ENCODE results near the gene KPNA3.
"Not testable (repeated sequence)": the region's sequence is repeated elsewhere in the genome, so short reads cannot be mapped to it uniquely, and the experiment has no call there.

Gene KPNA3

GRCh38 chr13:49814551-49815270, 22.2 kb upstream of the KPNA3 start:
- Histone ChIP-seq H3K9ac (ENCODE audit: insufficient read length) (no peak overlapping the region), H3K4me3 (no peak overlapping the region), H3K27ac (no peak overlapping the region), H3K9me3 (ENCODE audit: low read depth, low read length) (no peaks in the 10 kb centered on the region), H3K36me3 (ENCODE audit: insufficient read depth, low read length) (no peaks in the 10 kb centered on the region)
- TF ChIP-seq POLR2AphosphoS5 (IDR thresholded peaks at IDR 0.05; ENCODE audit: borderline replicate concordance, low read depth, low read length) (no peak), EZH2 (IDR thresholded peaks at IDR 0.05) (no peak), FOXP2 (optimal IDR thresholded peaks at IDR 0.05; ENCODE audit: control extremely low read depth, extremely low read length, insufficient read depth) (no peak)
- DNase-seq (ENCODE audit: low read depth, low spot score): no peak

- Histone ChIP-seq H3K9ac (ENCODE audit: insufficient read length) (no peak overlapping the region), H3K9me3 (ENCODE audit: low read depth, low read length) (no peaks in the 10 kb centered on the region), H3K27ac (no peak overlapping the region), H3K36me3 (ENCODE audit: insufficient read depth, low read length) (no peaks in the 10 kb centered on the region), H3K4me3 (no peak overlapping the region)
- TF ChIP-seq POLR2AphosphoS5 (IDR thresholded peaks at IDR 0.05; ENCODE audit: borderline replicate concordance, low read depth, low read length) (no peak), FOXP2 (optimal IDR thresholded peaks at IDR 0.05; ENCODE audit: control extremely low read depth, extremely low read length, insufficient read depth) (no peak), EZH2 (IDR thresholded peaks at IDR 0.05) (no peak)
- no peak for DNase-seq (ENCODE audit: low read depth, low spot score)
Observed at GRCh38 chr13:49812812-49813211, 20.3 kb upstream of the KPNA3 start.

- Histone ChIP-seq H3K27ac (no peak overlapping the region), H3K36me3 (ENCODE audit: insufficient read depth, low read length) (no peaks in the 10 kb centered on the region), H3K4me3 (no peak overlapping the region), H3K9ac (ENCODE audit: insufficient read length) (no peak overlapping the region), H3K9me3 (ENCODE audit: low read depth, low read length) (no peaks in the 10 kb centered on the region)
- no peak for TF ChIP-seq FOXP2 (optimal IDR thresholded peaks at IDR 0.05; ENCODE audit: control extremely low read depth, extremely low read length, insufficient read depth)
- no peak for TF ChIP-seq EZH2 (IDR thresholded peaks at IDR 0.05)
- no peak for TF ChIP-seq POLR2AphosphoS5 (IDR thresholded peaks at IDR 0.05; ENCODE audit: borderline replicate concordance, low read depth, low read length)
- no peak for DNase-seq (ENCODE audit: low read depth, low spot score)
Observed at GRCh38 chr13:49811527-49811908, 19.0 kb upstream of the KPNA3 start.

- H3K9me3 ChIP-seq (ENCODE audit: low read depth, low read length): no peaks in the 10 kb centered on the region
- no peak for DNase-seq (ENCODE audit: low read depth, low spot score)
- TF ChIP-seq POLR2AphosphoS5 (IDR thresholded peaks at IDR 0.05; ENCODE audit: borderline replicate concordance, low read depth, low read length) (no peak), FOXP2 (optimal IDR thresholded peaks at IDR 0.05; ENCODE audit: control extremely low read depth, extremely low read length, insufficient read depth) (no peak), EZH2 (IDR thresholded peaks at IDR 0.05) (no peak)
- no peaks in the 10 kb centered on the region for H3K36me3 ChIP-seq (ENCODE audit: insufficient read depth, low read length)
- no peak overlapping the region for H3K9ac ChIP-seq (ENCODE audit: insufficient read length)
- no peak overlapping the region for H3K27ac ChIP-seq
- H3K4me3 ChIP-seq: no peak overlapping the region
Observed at GRCh38 chr13:49810567-49811526, 18.4 kb upstream of the KPNA3 start.

DNA sequence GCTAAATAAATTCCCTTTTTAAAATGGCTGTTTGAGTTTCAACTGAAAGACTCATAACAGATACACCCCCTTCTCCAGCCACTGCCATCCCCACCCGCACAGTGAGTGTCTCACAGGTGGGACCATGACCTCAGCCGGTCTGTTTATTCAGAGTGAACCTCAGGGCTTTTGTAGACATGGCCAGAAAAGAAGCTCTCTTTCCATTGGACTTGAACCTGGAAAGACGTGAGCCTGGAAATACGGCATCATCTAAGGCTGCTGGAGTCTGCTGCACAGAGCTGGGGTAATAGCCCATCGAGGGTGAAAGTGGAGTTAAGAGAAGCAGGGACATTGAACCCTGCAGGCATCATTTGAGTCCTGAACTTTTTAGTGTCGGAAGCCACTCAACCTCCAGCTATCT, 15.2 kb upstream of the KPNA3 start:
- TF ChIP-seq FOXP2 (optimal IDR thresholded peaks at IDR 0.05; ENCODE audit: control extremely low read depth, extremely low read length, insufficient read depth): no peak
- no peak for TF ChIP-seq POLR2AphosphoS5 (IDR thresholded peaks at IDR 0.05; ENCODE audit: borderline replicate concordance, low read depth, low read length)
- no peak for TF ChIP-seq EZH2 (IDR thresholded peaks at IDR 0.05)
- H3K27ac ChIP-seq: no peak overlapping the region
- no peak for DNase-seq (ENCODE audit: low read depth, low spot score)
- H3K9me3 ChIP-seq (ENCODE audit: low read depth, low read length): no peaks in the 10 kb centered on the region
- H3K9ac ChIP-seq (ENCODE audit: insufficient read length): no peak overlapping the region
- no peak overlapping the region for H3K4me3 ChIP-seq
- no peaks in the 10 kb centered on the region for H3K36me3 ChIP-seq (ENCODE audit: insufficient read depth, low read length)

DNA sequence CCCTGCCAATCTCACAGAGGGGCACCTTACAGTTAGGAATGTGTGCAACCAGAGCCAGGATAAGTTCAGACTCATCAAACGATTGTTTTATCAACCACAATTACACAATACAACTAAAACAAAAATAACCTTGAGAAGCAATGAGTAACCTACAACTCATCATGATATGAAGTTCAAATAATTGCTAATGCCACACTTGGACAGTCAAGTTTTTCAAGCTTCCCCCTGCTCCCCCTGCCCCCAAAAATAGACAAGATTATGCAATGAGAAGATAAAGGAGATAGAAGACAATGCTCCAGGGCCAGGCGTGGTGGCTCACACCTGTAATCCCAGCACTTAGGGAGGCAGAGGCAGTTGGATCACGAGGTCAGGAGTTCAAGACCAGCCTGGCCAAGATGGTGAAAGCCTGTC, 13.6 kb upstream of the KPNA3 start:
- no peak overlapping the region for H3K27ac ChIP-seq
- TF ChIP-seq EZH2 (IDR thresholded peaks at IDR 0.05): no peak
- no peak for TF ChIP-seq POLR2AphosphoS5 (IDR thresholded peaks at IDR 0.05; ENCODE audit: borderline replicate concordance, low read depth, low read length)
- no peak for TF ChIP-seq FOXP2 (optimal IDR thresholded peaks at IDR 0.05; ENCODE audit: control extremely low read depth, extremely low read length, insufficient read depth)
- no peak for DNase-seq (ENCODE audit: low read depth, low spot score)
- H3K4me3 ChIP-seq: no peak overlapping the region
- no peaks in the 10 kb centered on the region for H3K9me3 ChIP-seq (ENCODE audit: low read depth, low read length)
- no peak overlapping the region for H3K9ac ChIP-seq (ENCODE audit: insufficient read length)
- H3K36me3 ChIP-seq (ENCODE audit: insufficient read depth, low read length): no peaks in the 10 kb centered on the region

- DNase-seq (ENCODE audit: low read depth, low spot score): not testable (repeated sequence)
Observed at GRCh38 chr13:49803047-49803446, 10.6 kb upstream of the KPNA3 start.

DNA sequence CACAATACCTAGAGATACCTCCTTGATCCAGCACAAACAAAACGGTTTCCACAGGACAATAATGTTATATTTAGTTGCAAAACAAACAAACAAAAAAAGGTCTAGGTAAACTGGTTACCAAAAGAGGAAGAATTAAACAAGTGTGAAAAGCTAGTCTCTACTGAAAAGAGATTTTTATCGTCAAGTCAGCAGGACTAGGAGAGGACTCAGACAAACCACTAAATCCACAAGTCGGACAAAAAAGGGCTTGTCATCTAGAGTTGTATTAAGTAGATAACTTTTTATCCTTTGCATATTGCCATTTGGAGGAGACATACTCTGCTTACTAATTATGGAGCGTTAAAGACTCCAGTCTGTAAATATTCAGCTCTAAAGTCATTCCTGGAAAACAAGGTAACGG, 9.9 kb upstream of the KPNA3 start:
- no peaks in the 10 kb centered on the region for H3K9me3 ChIP-seq (ENCODE audit: low read depth, low read length)
- H3K9ac ChIP-seq (ENCODE audit: insufficient read length): no peak overlapping the region
- no peak overlapping the region for H3K4me3 ChIP-seq

More at GRCh38 chr13:49803047-49803446, 10.6 kb upstream of the KPNA3 start:
- H3K9ac ChIP-seq (ENCODE audit: insufficient read length); H3K4me3 ChIP-seq; H3K27ac ChIP-seq; H3K9me3 ChIP-seq (ENCODE audit: low read depth, low read length); H3K36me3 ChIP-seq (ENCODE audit: insufficient read depth, low read length): not testable (repeated sequence)

More for the DNA sequence above, 9.9 kb upstream of the KPNA3 start:
- Histone ChIP-seq H3K27ac (no peak overlapping the region), H3K36me3 (ENCODE audit: insufficient read depth, low read length) (no peaks in the 10 kb centered on the region)
- DNase-seq (ENCODE audit: low read depth, low spot score): no peak
- TF ChIP-seq EZH2 (IDR thresholded peaks at IDR 0.05) (no peak), FOXP2 (optimal IDR thresholded peaks at IDR 0.05; ENCODE audit: control extremely low read depth, extremely low read length, insufficient read depth) (no peak), POLR2AphosphoS5 (IDR thresholded peaks at IDR 0.05; ENCODE audit: borderline replicate concordance, low read depth, low read length) (no peak)
